HG02852 (cell line): ENCODE results near the gene ACY1.
"Not testable (repeated sequence)": the region's sequence is repeated elsewhere in the genome, so short reads cannot be mapped to it uniquely, and the experiment has no call there.

ENCODE experiments used
- ATAC-seq: cut with Tn5 transposase; IDR thresholded peaks from one replicate; pipeline ENCODE4 v1.9.1; 2021; ENCODE audit warnings: mild to moderate bottlenecking, moderate library complexity; ENCODE audit not compliant: unreplicated experiment

Gene ACY1

DNA sequence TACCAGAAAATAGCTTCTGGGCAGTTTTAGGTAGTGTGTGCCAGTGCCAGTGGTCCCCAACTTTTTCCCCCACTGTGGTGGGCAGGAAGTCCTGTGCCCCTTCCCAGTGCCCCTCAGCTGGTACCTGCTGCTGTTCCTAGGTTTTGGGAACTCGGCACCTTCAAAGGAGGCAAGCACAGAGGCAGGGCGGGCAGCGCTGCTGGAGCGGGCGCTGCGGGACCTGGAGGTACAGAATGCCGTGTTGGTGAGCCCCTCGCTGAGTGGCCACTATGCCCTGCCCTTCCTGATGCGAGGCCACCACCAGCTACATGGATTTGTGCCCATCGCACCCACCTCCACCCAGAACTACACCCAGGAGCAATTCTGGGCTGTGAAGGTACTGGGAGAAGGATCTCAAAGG, 3.1 kb upstream of the ACY1 start:
- ATAC-seq, result no peak

DNA sequence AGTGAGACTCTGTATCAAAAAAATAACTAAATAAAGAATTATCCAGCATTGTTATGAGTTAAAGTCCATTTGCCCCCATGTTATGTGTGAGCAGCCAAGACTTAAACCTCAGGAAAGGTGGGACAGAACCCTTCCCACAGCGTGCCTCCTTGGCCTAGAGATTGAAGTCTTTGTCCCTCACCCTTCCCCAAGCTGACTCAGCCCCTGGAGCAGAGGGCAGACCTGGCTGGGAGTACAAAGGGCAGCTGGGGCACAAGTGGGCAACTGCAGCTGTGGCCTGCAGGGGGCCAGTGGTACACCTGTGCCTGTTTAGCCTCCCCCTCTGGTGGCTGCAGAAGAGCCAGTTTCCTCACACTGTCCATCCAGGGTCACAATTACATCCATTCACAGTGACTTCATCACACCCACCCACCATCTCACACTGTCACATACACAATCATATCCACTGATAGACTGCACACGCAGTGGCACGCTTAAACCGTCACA, 940 bp upstream of the ACY1 start:
- peak; percentile 38 for ATAC-seq

- no peak for ATAC-seq
These were observed 388 bp downstream of the ACY1 start for GRCh38 chr3:51983578-51984268.

- no peak for ATAC-seq
These were observed 923 bp downstream of the ACY1 start for GRCh38 chr3:51984269-51984647.

DNA sequence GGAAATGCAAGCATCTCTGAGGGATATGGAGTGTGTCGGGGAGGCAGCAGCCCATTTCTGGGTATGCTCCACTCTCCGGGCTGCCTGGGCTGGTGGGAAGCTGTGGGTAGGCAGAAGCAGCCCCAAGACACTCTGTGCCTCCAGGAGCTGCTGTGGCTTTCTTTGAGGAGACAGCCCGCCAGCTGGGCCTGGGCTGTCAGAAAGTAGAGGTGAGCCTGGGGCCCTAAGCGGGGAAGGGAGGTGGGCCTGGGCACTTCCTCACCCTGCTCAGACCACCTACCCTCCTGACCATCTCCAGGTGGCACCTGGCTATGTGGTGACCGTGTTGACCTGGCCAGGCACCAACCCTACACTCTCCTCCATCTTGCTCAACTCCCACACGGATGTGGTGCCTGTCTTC, 1.7 kb downstream of the ACY1 start:
- no peak for ATAC-seq

- ATAC-seq, result no peak
These were observed 2.9 kb downstream of the ACY1 start for GRCh38 chr3:51986010-51986947.

GRCh38 chr3:51987568-51987967, 4.2 kb downstream of the ACY1 start:
- no peak for ATAC-seq

DNA sequence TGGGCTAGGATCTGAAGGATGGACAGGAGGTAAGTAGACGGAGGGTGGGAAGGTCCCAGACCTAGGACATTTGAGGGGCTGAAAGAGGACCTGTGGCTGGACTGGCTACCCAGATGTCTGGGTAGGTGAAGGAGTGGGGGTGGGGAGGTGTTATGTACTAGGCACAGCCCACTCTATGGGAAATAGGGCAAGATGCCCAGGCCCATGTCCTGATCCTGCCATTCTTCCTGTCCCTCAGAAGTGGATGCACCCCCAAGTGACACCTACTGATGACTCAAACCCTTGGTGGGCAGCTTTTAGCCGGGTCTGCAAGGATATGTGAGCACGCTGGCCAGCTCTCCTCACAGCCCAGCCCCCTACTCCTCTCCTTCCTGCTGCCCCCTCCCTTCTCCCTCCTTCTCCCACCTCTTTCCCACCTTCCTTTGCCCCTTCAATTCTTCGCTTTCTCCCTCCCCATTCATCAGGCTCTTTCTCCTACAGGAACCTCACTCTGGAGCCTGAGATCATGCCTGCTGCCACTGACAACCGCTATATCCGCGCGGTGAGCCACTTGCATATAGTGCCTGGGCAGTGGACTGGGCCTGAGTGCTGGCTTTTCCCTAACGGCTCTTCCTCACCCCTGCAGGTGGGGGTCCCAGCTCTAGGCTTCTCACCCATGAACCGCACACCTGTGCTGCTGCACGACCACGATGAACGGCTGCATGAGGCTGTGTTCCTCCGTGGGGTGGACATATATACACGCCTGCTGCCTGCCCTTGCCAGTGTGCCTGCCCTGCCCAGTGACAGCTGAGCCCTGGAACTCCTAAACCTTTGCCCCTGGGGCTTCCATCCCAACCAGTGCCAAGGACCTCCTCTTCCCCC, 5.2 kb downstream of the ACY1 start:
- no peak for ATAC-seq

- ATAC-seq, result not testable (repeated sequence)
These were observed 7.2 kb downstream of the ACY1 start for GRCh38 chr3:51990501-51990971.

DNA sequence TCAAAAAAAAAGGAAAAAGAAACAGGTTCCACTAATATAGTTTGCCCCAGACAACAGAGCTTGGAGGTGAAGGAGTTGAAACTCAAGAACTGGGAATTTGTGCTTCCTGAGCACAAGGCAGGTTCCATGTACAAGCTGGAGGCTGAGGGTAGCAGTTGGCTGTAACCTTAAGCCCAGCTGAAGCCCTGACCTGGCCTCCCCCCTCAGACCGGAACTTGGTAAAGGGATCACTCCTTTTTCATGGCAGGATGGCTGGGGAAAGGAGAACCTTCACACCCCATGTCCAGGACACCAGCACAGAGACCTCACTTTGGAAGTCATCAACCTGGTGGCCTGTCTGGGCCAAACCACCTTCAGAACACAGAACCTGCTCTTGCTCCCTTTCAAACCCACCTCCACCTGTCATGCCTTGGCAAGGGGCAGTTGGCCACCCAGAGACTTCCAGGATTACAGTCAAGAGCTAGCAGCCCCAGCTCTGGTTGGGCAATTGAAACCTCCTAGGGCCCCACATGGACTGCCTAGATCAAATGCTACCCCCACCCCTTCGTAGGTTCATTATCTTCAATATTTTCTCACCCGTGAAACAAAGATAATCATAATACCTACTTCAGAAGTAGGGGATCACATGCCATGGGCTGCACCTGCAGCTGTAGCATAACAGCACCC, 8.8 kb downstream of the ACY1 start:
- no peak for ATAC-seq

DNA sequence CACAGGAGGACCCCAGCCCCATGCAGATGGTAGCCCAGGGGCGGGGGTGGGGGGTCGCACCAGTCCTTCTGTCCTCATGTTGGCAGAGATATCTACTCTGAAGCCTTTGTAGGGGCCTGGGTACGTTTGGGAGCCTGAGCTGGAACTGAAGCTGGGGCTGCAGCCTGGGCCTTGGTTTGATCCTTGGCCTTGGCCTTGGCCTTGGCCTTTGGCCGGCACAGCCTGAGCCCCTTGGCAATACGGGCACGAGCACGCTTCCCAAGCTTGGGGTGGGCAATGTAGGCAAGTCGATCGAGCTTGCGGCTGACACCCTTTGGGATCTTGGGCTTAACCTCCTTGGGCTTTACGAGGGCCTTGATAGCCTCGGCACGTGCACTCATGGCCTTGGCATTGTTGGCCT, 10.3 kb downstream of the ACY1 start:
- not testable (repeated sequence) for ATAC-seq

DNA sequence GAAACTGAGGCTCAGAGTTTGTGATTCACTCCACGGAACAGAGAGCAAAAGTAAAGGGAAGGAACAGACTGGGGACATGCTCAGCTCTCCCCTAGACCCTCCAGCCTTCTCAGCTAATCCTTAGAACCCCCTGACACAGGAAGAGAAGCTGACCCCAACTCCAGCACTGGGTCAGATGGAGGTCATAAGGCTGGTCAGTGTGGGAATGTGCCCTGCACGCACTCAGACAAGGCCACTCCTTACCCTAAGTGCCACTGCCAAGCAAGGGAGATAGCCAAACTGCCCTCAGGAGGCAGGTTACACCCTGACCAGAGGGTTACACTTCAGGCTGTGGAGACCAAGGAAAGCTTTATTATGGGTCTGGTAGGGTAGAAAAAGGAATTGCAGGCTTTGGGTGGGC, 11.2 kb downstream of the ACY1 start:
- no peak for ATAC-seq

- peak; percentile 86 for ATAC-seq
These were observed 12.2 kb downstream of the ACY1 start, which contains the start of gene RPL29 for GRCh38 chr3:51995346-51996163. TSS of gene RPL29 (minus strand) at chr3:51995895. CDS start at chr3:51995461, 434 bp downstream.

DNA sequence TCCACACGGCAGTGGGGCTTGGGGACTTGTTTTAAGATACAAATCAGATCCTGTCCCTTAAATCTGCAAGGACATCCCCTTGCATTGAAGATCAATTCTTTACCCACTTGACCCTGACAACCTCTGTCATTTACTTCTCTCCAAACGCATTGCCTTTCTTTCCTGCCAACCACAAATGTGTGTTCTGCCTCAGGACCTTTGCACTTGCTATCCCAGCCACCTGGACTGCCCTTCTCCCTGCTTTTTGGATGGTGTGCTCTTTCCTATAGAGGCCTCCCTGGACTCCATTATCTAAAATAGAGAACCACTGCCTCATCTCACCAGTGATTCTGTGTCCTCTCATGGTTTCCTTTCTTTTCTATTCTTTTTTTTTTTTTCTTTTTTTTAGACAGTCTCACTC, 13.8 kb downstream of the ACY1 start:
- ATAC-seq, result no peak

- ATAC-seq, result no peak
These were observed 14.7 kb downstream of the ACY1 start for GRCh38 chr3:51997935-51998596.

- ATAC-seq, result no peak
These were observed 15.4 kb downstream of the ACY1 start for GRCh38 chr3:51998774-51999173.

- ATAC-seq, result no peak
These were observed 16.5 kb downstream of the ACY1 start for GRCh38 chr3:51999846-52000245.

GRCh38 chr3:52001443-52001974, 18.2 kb downstream of the ACY1 start:
- peak; percentile 81 for ATAC-seq

DNA sequence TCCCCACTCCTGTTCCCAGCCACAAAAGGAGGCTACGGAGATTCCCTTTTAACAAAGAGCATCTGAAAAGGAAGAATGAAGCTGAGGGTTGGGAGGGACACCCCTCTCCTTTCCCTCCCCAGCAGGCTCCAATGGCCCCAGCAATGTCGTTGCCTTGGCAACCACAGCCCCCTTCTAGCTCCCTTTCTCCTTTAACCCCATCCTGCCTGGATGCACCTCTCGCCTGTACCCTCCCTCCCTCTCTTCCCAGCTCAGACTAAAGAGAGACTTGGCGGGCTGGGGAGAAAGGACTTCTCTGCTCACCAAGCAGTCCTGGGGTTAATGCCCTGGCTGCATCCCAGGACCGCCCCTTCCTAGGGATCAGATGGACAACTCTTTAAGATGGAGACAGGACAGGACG, 19.4 kb downstream of the ACY1 start:
- no peak for ATAC-seq
